ENCODE results near the gene NOLC1.

Gene NOLC1

DNA sequence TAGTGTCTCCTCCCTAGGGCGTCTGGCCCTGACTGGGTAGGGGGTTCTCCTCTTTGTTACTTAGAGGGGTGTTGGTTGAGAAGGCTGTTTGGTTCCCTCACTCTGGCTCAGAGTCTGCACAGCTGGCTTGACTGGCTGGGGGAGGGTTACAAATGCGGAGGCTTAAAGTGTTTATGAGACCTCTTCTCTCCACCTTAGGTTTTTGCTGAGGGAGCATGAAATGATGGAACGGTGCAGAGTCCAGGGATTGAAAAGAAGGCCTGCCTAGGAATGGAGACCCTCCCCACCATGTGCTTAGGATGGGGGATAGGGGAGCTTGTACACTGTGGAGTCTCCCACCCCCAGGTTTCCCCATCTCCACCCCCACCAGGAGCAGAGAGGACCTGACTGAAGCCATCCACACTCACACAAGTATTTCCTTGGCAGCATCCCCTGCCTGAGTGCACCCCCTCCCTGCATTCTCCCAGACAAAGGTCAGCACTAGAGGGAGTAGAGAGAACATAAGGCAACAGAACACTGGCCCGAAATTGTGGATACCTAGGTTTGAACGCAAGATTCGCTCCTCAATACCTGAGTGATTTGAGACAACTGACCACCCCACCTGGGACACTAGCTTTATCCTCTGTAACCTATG lies 30.3 kb upstream of the NOLC1 start:
- no peak for DNase-seq (ENCODE audit: low read depth in 3 of 3)

DNA sequence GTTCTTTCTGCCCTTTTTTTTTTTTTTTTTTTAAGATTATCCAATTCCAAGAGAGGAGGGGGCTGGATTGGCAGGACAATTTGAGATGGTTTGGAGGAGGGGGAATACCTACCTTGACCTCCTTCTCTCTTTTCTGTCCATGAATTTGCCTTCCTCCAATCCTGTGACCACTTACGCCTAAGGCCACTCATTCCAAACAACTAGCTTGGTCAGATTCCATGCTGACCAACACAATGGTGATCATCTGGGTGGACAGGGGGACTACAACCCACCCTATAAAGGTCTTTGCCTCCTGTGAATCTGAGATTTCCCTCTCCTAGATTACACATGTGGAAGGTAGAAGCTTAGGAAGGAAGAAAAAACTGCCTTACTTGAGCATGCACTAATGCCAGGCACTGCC lies 29.7 kb upstream of the NOLC1 start:
- DNase-seq (ENCODE audit: low read depth in 3 of 3), result no peak

DNA sequence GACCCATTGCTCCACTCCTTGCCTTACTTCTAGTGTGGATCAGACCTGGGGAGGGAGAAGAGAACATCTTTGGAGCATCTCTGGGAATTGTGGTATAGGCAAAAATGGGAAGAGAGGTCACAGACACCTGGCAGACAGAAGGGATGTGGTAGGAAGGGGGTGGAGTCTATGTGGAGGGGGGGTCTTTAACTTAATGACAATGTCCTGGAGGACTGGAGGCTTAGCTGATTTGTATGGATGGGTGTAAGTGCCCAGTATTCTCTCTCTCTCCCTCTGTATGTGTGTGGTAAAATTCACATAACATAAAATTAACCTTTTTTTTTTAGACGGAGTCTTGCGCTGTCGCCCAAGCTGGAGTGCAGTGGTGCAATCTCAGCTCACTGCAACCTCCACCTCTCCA lies 29.0 kb upstream of the NOLC1 start:
- DNase-seq (ENCODE audit: low read depth in 3 of 3), result no peak

DNA sequence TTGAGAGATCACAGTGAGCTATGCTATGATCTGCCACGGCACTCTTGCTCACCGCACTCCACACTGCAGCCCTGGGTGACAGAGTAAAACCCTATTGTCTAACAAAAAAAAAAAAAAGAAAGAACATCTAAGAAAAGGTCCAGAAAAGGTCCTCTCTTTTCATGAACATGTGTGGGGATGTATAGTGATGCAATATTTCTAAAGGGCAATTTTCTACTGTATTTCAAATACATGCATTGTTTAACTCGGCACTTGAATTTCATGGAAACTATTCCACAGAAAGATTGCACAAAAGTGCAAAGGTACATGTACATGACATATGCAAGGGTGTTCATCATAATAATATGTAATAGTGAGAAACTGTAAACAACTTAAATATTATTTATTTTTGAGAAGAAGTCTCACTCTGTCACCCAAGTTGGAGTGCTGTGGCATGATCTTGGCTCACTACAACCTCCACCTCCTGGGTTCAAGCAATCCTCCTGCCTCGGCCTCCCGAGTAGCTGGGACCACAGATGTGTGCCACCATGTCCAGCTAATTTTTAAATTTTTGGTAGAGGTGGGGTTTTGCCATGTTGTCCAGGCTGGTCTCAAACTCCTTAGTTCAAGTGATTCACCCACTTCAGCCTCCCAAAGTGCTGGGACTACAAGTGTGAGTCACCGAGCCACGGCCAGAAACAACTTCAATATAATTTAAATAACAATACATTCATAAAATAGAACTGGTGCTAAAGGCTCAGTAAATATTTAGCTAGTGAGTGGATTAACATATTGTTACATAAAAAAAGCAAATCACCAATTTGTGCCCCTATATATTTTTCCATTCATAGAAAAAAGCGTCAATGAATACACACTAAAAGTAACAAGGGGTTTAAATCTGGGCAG lies 20.7 kb upstream of the NOLC1 start:
- DNase-seq (ENCODE audit: low read depth in 3 of 3), result no peak

DNA sequence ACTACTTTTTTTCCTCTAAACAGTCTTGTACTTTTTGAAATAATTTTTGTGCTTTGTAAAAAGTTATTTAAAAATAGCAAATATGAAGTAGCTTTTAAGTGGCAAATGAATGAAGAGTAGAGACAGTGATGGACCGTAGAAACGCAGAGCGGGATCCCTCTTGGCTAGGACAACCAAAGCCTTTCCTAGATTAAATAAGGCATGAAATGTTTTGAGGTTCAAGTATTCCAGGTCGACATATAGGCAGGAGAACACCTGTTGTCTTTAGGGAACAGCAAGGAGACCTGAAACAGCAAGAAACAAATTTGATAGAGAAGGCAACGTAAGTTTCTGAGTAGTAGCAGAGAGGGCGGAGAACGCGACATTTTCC lies 20.0 kb upstream of the NOLC1 start:
- DNase-seq (ENCODE audit: low read depth in 3 of 3), result no peak

DNA sequence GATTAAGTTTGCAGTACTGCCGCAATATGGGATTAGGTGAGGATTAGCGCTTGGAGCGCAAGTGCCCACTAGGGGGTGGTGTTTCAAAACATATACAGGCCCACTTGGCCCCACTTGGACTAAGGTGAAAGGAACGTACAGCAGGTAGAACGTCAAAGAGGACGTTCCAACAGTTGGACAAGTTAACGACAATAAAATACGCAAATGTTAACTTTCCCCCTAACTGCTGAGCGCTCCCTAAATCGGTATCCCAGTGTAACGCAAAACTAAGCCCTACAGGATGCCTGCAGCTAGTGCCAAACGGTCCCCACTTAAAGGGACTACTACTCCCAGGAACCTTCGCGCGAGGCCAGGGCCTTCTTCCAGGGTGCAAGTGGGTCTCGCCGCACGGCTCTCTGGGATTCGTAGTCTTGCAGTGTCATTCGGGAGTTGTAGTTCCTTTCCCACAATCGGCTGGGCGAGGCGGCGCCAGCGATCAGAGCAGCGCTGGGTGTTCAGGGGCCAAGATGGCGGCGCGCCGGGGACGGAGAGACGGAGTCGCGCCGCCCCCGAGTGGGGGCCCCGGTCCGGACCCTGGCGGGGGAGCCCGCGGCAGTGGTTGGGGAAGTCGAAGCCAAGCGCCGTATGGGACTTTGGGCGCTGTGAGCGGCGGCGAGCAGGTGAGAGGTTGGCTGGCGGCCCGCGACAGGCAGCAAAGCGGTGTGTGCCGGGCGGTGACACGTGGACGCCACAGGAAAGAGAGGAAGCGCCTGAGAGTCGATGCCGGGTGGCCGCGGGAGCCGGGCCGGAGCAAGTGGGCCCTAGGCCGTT lies 19.4 kb upstream of the NOLC1 start, which contains the start of gene PPRC1:
Gene PPRC1, plus strand, starts transcription at position 478 of the 810 bp plus-strand sequence. Its CDS starts 29 bp downstream, at position 507.
- DNase-seq (ENCODE audit: low read depth in 3 of 3), result peak; percentile 84 to 96 (median 94)

DNA sequence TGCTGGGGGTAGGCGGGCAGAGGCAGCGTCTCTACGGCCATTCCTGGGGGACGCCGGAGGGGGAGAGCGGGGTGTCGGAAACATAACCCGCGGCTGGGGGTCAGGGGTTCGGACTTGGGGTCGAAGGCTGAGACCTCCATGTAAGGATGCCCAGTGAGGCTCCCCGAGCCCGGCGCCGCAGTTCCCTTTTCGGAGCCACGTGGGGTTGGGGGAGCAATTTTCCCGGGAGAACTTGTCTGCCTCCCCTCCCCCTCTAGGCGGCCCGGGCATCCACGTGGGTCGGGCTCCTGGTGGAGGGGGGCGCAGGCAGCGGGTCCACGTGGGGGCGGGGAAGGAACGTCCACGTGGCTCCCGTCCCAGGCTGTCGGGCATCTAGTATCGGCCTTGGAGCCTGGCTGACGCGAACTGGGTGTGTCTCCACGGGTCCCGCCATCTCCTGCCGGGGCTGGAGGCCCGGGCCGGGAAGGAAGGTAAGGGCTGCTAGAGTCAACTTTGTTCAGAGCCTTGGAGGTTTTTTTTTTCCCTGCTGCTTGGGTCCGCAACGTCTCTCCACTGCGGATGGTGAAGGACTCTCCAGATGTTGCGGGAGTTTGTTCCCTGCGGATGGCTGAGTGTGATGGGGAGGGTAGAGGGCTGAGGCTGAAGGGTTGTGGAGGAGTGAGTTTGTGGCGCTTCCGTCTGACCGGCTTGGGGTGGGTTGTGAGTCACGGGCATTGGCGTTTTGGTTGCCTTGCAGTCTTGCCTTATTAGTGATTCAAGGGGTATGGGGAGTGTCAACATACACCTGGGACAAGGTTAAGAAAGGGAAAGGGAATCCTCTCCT lies 18.6 kb upstream of the NOLC1 start:
- DNase-seq (ENCODE audit: low read depth in 3 of 3), result peak in 2 of 3 experiments; percentile 59 to 67

- no peak for DNase-seq (ENCODE audit: low read depth in 3 of 3)
These were observed 17.8 kb upstream of the NOLC1 start for GRCh38 chr10:102134416-102134815.

- DNase-seq (ENCODE audit: low read depth in 3 of 3), result no peak
These were observed 16.1 kb upstream of the NOLC1 start for GRCh38 chr10:102135956-102136526.

DNA sequence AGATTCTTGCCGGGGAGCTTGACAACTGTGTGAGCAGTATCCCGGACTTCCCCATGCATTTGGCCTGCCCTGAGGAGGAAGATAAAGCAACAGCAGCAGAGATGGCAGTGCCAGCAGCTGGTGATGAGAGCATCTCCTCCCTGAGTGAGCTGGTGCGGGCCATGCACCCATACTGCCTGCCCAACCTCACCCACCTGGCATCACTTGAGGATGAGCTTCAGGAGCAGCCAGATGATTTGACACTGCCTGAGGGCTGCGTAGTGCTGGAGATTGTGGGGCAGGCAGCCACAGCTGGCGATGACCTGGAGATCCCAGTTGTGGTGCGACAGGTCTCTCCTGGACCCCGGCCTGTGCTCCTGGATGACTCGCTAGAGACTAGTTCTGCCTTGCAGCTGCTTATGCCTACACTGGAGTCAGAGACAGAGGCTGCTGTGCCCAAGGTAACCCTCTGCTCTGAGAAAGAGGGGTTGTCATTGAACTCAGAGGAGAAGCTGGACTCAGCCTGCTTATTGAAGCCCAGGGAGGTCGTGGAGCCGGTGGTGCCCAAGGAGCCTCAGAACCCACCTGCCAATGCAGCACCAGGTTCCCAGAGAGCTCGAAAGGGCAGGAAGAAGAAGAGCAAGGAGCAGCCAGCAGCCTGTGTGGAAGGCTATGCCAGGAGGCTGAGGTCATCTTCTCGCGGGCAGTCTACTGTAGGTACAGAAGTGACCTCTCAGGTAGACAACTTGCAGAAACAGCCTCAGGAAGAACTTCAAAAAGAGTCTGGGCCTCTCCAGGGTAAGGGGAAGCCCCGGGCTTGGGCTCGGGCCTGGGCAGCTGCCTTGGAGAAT lies 12.7 kb upstream of the NOLC1 start:
- no peak for DNase-seq (ENCODE audit: low read depth in 3 of 3)

- DNase-seq (ENCODE audit: low read depth in 3 of 3), result no peak
These were observed 12.0 kb upstream of the NOLC1 start for GRCh38 chr10:102140218-102140617.

- DNase-seq (ENCODE audit: low read depth in 3 of 3), result no peak
These were observed 11.2 kb upstream of the NOLC1 start for GRCh38 chr10:102140913-102141540.

GRCh38 chr10:102141583-102142107 lies 10.5 kb upstream of the NOLC1 start:
- no peak for DNase-seq (ENCODE audit: low read depth in 3 of 3)

DNA sequence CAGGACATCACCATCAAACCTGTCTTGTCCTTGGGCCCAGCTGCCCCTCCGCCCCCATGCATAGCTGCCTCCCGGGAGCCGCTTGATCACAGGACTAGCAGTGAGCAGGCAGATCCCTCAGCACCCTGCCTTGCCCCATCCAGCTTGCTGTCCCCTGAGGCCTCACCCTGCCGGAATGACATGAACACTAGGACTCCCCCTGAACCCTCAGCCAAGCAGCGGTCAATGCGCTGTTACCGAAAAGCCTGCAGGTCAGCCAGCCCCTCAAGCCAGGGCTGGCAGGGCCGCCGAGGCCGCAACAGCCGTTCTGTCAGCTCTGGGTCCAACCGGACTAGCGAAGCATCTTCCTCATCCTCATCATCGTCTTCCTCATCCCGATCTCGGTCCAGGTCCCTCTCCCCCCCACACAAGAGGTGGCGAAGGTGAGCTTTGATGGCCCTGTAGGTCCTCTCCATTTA lies 5.2 kb upstream of the NOLC1 start:
- no peak for DNase-seq (ENCODE audit: low read depth in 3 of 3)

DNA sequence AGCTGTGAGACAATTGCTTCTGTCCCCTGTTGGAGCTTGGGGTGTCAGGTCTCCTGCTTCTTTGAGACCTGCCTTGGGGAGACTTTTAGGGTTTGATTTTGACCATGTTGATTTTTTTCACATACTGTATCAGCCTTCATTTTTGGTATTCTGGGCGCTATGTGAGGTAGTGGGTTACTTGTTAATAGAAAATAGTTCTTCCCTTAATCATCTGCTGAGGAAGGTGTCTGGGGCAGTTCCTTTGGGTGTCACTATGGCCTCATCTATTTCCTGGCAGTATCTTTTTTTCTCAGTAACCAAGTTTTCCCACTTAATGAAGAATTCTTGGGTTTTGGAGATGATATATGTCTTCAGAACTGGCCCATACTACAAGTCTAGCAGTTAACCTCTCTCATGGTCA lies 4.6 kb upstream of the NOLC1 start:
- no peak for DNase-seq (ENCODE audit: low read depth in 3 of 3)

DNA sequence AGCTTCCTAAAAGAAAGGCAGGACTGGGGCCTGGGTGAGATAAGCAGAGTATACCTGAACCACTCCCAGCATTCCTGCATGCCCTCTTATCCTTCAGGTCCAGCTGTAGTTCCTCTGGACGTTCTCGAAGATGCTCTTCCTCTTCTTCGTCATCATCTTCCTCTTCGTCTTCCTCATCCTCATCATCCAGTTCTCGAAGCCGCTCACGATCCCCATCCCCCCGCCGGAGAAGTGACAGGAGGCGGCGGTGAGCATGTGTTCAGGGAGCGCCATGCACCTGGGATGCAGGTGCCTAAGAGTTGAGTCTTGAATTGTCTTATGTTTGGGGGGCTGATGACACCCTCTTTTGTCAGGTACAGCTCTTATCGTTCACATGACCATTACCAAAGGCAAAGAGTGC lies 3.9 kb upstream of the NOLC1 start:
- no peak for DNase-seq (ENCODE audit: low read depth in 3 of 3)

- DNase-seq (ENCODE audit: low read depth in 3 of 3), result no peak
These were observed 1.0 kb upstream of the NOLC1 start for GRCh38 chr10:102150970-102151773.

DNA sequence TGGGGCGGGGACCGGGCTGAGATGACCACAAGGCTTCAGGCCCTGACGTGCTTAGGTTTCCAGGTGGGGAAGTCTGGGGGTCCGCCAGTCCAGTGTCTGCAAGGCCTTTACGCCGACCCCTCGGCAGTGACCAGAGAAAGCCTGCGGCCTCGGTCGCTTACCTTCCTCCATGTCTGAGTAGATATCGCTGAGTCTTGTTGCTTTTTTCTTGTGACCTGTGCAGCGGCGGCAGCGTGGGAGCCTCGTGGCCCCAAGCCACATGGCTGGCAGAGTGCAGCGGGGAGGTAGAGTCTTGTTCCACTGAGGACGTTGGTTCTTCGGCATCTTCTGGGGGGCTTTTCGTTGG lies 329 bp downstream of the NOLC1 start:
- DNase-seq (ENCODE audit: low read depth in 3 of 3), result peak in 2 of 3 experiments; percentile 26 to 48
